Mesendoderm (in vitro differentiated cells): ENCODE measurements around the gene TLR2. TPM values are rescaled to one million over a fixed set of nuclear protein-coding genes. Genes with fewer than 3 reads are reported as not detected.

Source experiments
- DNase-seq: peaks from one replicate; pipeline ENCODE4 v3.0.0; 2013
- H2AK5ac ChIP-seq: 2 replicates; pipeline ENCODE4 v1.6.1; 2013; ENCODE audit warnings: low read length, inconsistent platforms
- H2BK120ac ChIP-seq: 2 replicates; pipeline ENCODE4 v1.6.1; 2013; ENCODE audit warnings: low read depth, mild to moderate bottlenecking, low read length, moderate library complexity, mixed read lengths
- H2BK15ac ChIP-seq: replicated peaks from 2 replicates; pipeline ENCODE4 v1.6.1; 2013; ENCODE audit warnings: low read depth, mild to moderate bottlenecking, moderate library complexity
- H2BK5ac ChIP-seq: 2 replicates; pipeline ENCODE4 v1.6.1; 2013; ENCODE audit warnings: low read length, inconsistent platforms
- H3K18ac ChIP-seq: 2 replicates; pipeline ENCODE4 v1.6.1; 2013; ENCODE audit warnings: mild to moderate bottlenecking, low read length, mixed read lengths
- H3K23ac ChIP-seq: one replicate; pipeline ENCODE4 v1.6.1; 2013; ENCODE audit warnings: low read length
- H3K27ac ChIP-seq: 2 replicates; pipeline ENCODE4 v1.5.1; 2013; ENCODE audit warnings: low read depth, mild to moderate bottlenecking, inconsistent platforms, low read length, moderate library complexity
- H3K27me3 ChIP-seq: 2 replicates; pipeline ENCODE4 v1.6.1; 2013; ENCODE audit warnings: low read length, control low read depth, mild to moderate bottlenecking, inconsistent platforms; ENCODE audit not compliant: insufficient read depth, poor library complexity
- H3K36me3 ChIP-seq: 2 replicates; pipeline ENCODE4 v1.6.1; 2013; ENCODE audit warnings: low read length, inconsistent platforms; ENCODE audit not compliant: control insufficient read depth, insufficient read depth
- H3K4ac ChIP-seq: one replicate; pipeline ENCODE4 v1.6.1; 2013; ENCODE audit warnings: low read depth, mild to moderate bottlenecking, low read length, moderate library complexity
- H3K4me1 ChIP-seq: 2 replicates; pipeline ENCODE4 v1.6.1; 2013; ENCODE audit warnings: low read depth, low read length, inconsistent platforms; ENCODE audit not compliant: control insufficient read depth
- H3K4me2 ChIP-seq: 2 replicates; pipeline ENCODE4 v1.6.1; 2013; ENCODE audit warnings: low read length
- H3K4me3 ChIP-seq: 2 replicates; pipeline ENCODE4 v1.5.1; 2013; ENCODE audit warnings: mild to moderate bottlenecking, low read length
- H3K56ac ChIP-seq: one replicate; pipeline ENCODE4 v1.6.1; 2013; ENCODE audit warnings: low read length
- H3K79me1 ChIP-seq: 2 replicates; pipeline ENCODE4 v1.6.1; 2013; ENCODE audit warnings: low read length, inconsistent platforms
- H3K79me2 ChIP-seq: 2 replicates; pipeline ENCODE4 v1.6.1; 2013; ENCODE audit warnings: mild to moderate bottlenecking, low read length; ENCODE audit not compliant: control insufficient read depth, insufficient read depth
- H3K9ac ChIP-seq: 2 replicates; pipeline ENCODE4 v1.6.1; 2013; ENCODE audit warnings: low read length, inconsistent platforms
- H4K5ac ChIP-seq: one replicate; pipeline ENCODE4 v1.6.1; 2013; ENCODE audit warnings: low read length
- H4K8ac ChIP-seq: one replicate; pipeline ENCODE4 v1.6.1; 2013; ENCODE audit warnings: low read depth, mild to moderate bottlenecking, control low read depth, low read length, moderate library complexity
- WGBS: extraction: QIAGEN DNeasy Blood & Tissue Kit; methylation state at CpG from one replicate; pipeline ENCODE4 v1.1.7; 2013; ENCODE audit warnings: low lambda C conversion rate, missing lambda C conversion rate; ENCODE audit not compliant: insufficient coverage; ENCODE audit errors: extremely low coverage; 5-methylcytosine and 5-hydroxymethylcytosine counted together
- polyA plus RNA-seq, 2 experiments: library from polyadenylated mRNA; stranded (reverse); fragments of 200-250 nt; gene quantifications; one replicate each; pipeline ENCODE4 v1.2.3, GENCODE V29; 2013

TLR2 gene
- 0.38 TPM for polyA plus RNA-seq (2013, experiment 1 of 2)
- 0.45 TPM for polyA plus RNA-seq (2013, experiment 2 of 2)

- peak within 1 kb of the TSS; percentile 4 for H3K4me2 ChIP-seq
- peak within 1 kb of the TSS; percentile 4 for H3K9ac ChIP-seq
- no peaks in the 10 kb centered on the region for H3K79me2 ChIP-seq
- no peaks in the 10 kb centered on the region for H3K4me1 ChIP-seq
- peak; percentile 63 for DNase-seq
- peak within 1 kb of the TSS; percentile 37 for H3K4me3 ChIP-seq
- H3K23ac ChIP-seq: no peak within 1 kb of the TSS
- no CpG with 5 or more reads among the region's 75 CpGs for WGBS
- no peak within 1 kb of the TSS for H3K27ac ChIP-seq
- H3K27me3 ChIP-seq: peaks cover 13% of the 10 kb centered on the region
- no peaks in the 10 kb centered on the region for H3K79me1 ChIP-seq
- H2BK120ac ChIP-seq: no peak within 1 kb of the TSS
- no peak within 1 kb of the TSS for H2AK5ac ChIP-seq
- no peak within 1 kb of the TSS for H3K18ac ChIP-seq
- no peak within 1 kb of the TSS for H4K5ac ChIP-seq
- no peak within 1 kb of the TSS for H2BK15ac ChIP-seq
- no peak within 1 kb of the TSS for H2BK5ac ChIP-seq
- peak within 1 kb of the TSS; percentile 44 for H3K56ac ChIP-seq
- H4K8ac ChIP-seq: no peak within 1 kb of the TSS
- H3K36me3 ChIP-seq: no peaks in the 10 kb centered on the region
- H3K4ac ChIP-seq: no peak within 1 kb of the TSS
These were observed at the start of gene TLR2 for GRCh38 chr4:153684182-153684970. Gene TLR2 (plus strand): TSS chr4:153684280. CDS start chr4:153702908, 18,628 bp downstream.

- Histone ChIP-seq H2BK120ac (no peak overlapping the region), H3K4ac (no peak overlapping the region), H2BK5ac (no peak overlapping the region), H3K18ac (no peak overlapping the region), H3K79me1 (no peaks in the 10 kb centered on the region), H3K4me1 (no peaks in the 10 kb centered on the region), H2BK15ac (no peak overlapping the region), H2AK5ac (no peak overlapping the region), H3K27me3 (no peaks in the 10 kb centered on the region), H3K27ac (no peak overlapping the region), H4K5ac (no peak overlapping the region), H3K4me2 (no peak overlapping the region), H3K9ac (no peak overlapping the region), H4K8ac (no peak overlapping the region), H3K79me2 (no peaks in the 10 kb centered on the region), H3K56ac (no peak overlapping the region), H3K23ac (no peak overlapping the region), H3K36me3 (peaks cover 3% of the 10 kb centered on the region), H3K4me3 (no peak overlapping the region)
- no CpG with 5 or more reads among the region's 3 CpGs for WGBS
- DNase-seq: peak; percentile 54
These were observed 49.2 kb upstream of the TLR2 start for GRCh38 chr4:153634738-153635353.

GRCh38 chr4:153635846-153636245, 48.2 kb upstream of the TLR2 start:
- no peaks in the 10 kb centered on the region for H3K4me1 ChIP-seq
- no peak overlapping the region for H2BK15ac ChIP-seq
- no peaks in the 10 kb centered on the region for H3K79me1 ChIP-seq
- no peak overlapping the region for H3K4ac ChIP-seq
- no peak overlapping the region for H3K18ac ChIP-seq
- no peak overlapping the region for H3K9ac ChIP-seq
- H3K4me3 ChIP-seq: no peak overlapping the region
- H3K56ac ChIP-seq: no peak overlapping the region
- no peak overlapping the region for H2AK5ac ChIP-seq
- H4K5ac ChIP-seq: no peak overlapping the region
- H3K27ac ChIP-seq: no peak overlapping the region
- no peak overlapping the region for H4K8ac ChIP-seq
- no peaks in the 10 kb centered on the region for H3K36me3 ChIP-seq
- H2BK5ac ChIP-seq: no peak overlapping the region
- H3K4me2 ChIP-seq: no peak overlapping the region
- DNase-seq: no peak
- H3K27me3 ChIP-seq: no peaks in the 10 kb centered on the region
- no CpG with 5 or more reads among the region's 6 CpGs for WGBS
- no peak overlapping the region for H2BK120ac ChIP-seq
- H3K79me2 ChIP-seq: no peaks in the 10 kb centered on the region
- no peak overlapping the region for H3K23ac ChIP-seq

GRCh38 chr4:153637201-153637600, 46.9 kb upstream of the TLR2 start:
- no peak overlapping the region for H3K4ac ChIP-seq
- H3K56ac ChIP-seq: no peak overlapping the region
- H3K4me3 ChIP-seq: no peak overlapping the region
- H3K36me3 ChIP-seq: no peaks in the 10 kb centered on the region
- no peak overlapping the region for H3K9ac ChIP-seq
- H2BK15ac ChIP-seq: no peak overlapping the region
- no peak overlapping the region for H2AK5ac ChIP-seq
- no peaks in the 10 kb centered on the region for H3K27me3 ChIP-seq
- no peak overlapping the region for H3K18ac ChIP-seq
- H4K5ac ChIP-seq: no peak overlapping the region
- no peak overlapping the region for H4K8ac ChIP-seq
- H3K4me1 ChIP-seq: no peaks in the 10 kb centered on the region
- H3K23ac ChIP-seq: no peak overlapping the region
- DNase-seq: no peak
- no CpG with 5 or more reads among the region's 3 CpGs for WGBS
- H3K4me2 ChIP-seq: no peak overlapping the region
- no peak overlapping the region for H2BK120ac ChIP-seq
- H3K79me2 ChIP-seq: no peaks in the 10 kb centered on the region
- no peak overlapping the region for H3K27ac ChIP-seq
- no peak overlapping the region for H2BK5ac ChIP-seq
- no peaks in the 10 kb centered on the region for H3K79me1 ChIP-seq

GRCh38 chr4:153638011-153638410, 46.1 kb upstream of the TLR2 start:
- Histone ChIP-seq H3K79me2 (no peaks in the 10 kb centered on the region), H3K4ac (no peak overlapping the region), H3K4me1 (no peaks in the 10 kb centered on the region), H2BK5ac (no peak overlapping the region), H4K8ac (no peak overlapping the region), H3K18ac (no peak overlapping the region), H3K27ac (no peak overlapping the region), H3K4me3 (no peak overlapping the region), H3K27me3 (no peaks in the 10 kb centered on the region), H4K5ac (no peak overlapping the region), H2BK120ac (no peak overlapping the region), H3K56ac (no peak overlapping the region), H3K36me3 (no peaks in the 10 kb centered on the region), H3K23ac (no peak overlapping the region), H3K79me1 (no peaks in the 10 kb centered on the region), H3K9ac (no peak overlapping the region), H2BK15ac (no peak overlapping the region), H3K4me2 (no peak overlapping the region), H2AK5ac (no peak overlapping the region)
- DNase-seq: no peak
- WGBS: no CpG with 5 or more reads among the region's 8 CpGs
